22Rv1 (cell line): ENCODE measurements around the gene RPS6KL1.

Experiments used
- H3K27ac ChIP-seq: fragments of 450-650 bp; 2 replicates; pipeline ENCODE4 v1.5.1; 2017
- ZFX ChIP-seq: fragments of 450-650 bp; IDR thresholded peaks from 2 replicates; pipeline ENCODE4 v1.6.1; 2017; ENCODE audit warnings: antibody characterized with exemption, borderline replicate concordance
- TF ChIP-seq, protein P1 (sequence below): fragments of 450-650 bp; IDR thresholded peaks from 2 replicates; pipeline ENCODE4 v1.5.1; 2017; ENCODE audit warnings: mild to moderate bottlenecking

RPS6KL1 gene

DNA sequence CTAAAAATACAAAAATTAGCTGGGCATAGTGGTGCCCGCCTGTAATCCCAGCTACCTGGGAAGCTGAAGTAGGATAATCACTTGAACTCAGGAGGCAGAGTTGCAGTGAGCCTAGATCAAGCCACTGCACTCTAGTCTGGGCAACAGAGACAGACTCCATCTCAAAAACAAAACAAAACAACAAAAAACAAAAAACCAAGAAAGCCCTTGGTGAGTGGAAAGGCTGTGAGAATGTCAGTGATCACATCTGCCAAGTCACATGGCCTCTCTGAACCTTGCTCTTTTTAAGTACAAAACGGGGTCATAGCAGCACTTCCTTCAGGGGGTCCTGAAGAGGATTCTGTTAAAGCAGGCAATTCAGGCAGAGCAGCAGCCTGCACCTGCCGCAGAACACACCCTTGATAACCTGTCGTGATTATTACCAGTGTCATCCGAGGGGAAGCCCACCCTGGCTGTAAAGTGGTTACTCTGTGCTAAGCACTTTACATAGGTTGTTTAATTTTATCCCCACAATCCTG lies 9.6 kb downstream of the RPS6KL1 start:
- H3K27ac ChIP-seq = no peak overlapping the region
- TF ChIP-seq ZFX = no peak
- TF ChIP-seq, protein P1, sequence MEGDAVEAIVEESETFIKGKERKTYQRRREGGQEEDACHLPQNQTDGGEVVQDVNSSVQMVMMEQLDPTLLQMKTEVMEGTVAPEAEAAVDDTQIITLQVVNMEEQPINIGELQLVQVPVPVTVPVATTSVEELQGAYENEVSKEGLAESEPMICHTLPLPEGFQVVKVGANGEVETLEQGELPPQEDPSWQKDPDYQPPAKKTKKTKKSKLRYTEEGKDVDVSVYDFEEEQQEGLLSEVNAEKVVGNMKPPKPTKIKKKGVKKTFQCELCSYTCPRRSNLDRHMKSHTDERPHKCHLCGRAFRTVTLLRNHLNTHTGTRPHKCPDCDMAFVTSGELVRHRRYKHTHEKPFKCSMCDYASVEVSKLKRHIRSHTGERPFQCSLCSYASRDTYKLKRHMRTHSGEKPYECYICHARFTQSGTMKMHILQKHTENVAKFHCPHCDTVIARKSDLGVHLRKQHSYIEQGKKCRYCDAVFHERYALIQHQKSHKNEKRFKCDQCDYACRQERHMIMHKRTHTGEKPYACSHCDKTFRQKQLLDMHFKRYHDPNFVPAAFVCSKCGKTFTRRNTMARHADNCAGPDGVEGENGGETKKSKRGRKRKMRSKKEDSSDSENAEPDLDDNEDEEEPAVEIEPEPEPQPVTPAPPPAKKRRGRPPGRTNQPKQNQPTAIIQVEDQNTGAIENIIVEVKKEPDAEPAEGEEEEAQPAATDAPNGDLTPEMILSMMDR = no peak

GRCh38 chr14:74912801-74913200 lies 10.3 kb downstream of the RPS6KL1 start:
- no peak overlapping the region for H3K27ac ChIP-seq
- TF ChIP-seq, protein P1 = no peak
- TF ChIP-seq ZFX = no peak

- H3K27ac ChIP-seq = no peak overlapping the region
- no peak for TF ChIP-seq ZFX
- TF ChIP-seq, protein P1 = no peak
These were observed 10.9 kb downstream of the RPS6KL1 start for GRCh38 chr14:74912111-74912510.

GRCh38 chr14:74911704-74912103 lies 11.4 kb downstream of the RPS6KL1 start:
- H3K27ac ChIP-seq = no peak overlapping the region
- TF ChIP-seq ZFX = no peak
- TF ChIP-seq, protein P1 = no peak

DNA sequence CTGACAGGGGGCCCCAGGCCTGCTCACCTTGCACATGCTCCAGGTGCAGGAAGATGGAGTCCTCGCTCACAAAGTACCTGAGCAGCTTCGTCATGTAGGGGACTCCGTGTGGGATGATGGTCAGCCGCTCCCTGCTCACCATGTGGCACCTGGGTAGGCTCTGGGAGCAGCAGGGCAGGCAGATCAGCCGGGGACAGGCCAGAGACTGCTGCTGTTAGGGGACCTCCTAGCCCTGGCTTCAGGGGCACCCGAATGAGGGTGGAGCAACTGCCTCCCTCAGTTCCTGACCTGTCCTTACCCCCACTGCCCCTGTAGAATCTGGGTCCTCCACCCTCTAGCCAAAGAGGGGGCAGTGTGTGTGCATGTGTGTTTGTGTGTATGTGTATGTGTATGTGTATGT lies 11.8 kb downstream of the RPS6KL1 start:
- no peak overlapping the region for H3K27ac ChIP-seq
- no peak for TF ChIP-seq ZFX
- TF ChIP-seq, protein P1 = no peak

DNA sequence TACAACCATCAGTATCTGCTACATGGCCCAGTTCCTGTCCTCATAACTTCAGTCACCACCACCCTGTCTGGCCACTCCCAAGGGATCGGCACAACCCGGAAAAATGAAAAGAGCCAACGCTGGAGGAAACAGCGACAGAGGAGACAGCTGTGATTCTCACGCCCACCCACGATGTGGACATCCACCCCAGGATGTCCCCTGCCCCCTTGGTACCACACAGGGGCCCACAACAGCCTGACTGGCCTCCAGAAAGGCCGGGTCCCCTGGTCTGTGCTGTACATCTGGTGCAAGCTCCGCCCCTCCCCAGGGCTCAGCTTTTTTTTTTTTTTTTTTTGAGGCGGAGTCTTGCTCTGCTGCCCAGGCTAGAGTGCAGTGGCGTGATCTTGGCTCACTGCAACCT lies 12.5 kb downstream of the RPS6KL1 start:
- no peak overlapping the region for H3K27ac ChIP-seq
- TF ChIP-seq, protein P1 = no peak
- no peak for TF ChIP-seq ZFX

- H3K27ac ChIP-seq = no peak overlapping the region
- TF ChIP-seq, protein P1 = no peak
- no peak for TF ChIP-seq ZFX
These were observed 13.1 kb downstream of the RPS6KL1 start for GRCh38 chr14:74909911-74910310.
